ENCODE results near the gene PLEKHA7.

DNA sequence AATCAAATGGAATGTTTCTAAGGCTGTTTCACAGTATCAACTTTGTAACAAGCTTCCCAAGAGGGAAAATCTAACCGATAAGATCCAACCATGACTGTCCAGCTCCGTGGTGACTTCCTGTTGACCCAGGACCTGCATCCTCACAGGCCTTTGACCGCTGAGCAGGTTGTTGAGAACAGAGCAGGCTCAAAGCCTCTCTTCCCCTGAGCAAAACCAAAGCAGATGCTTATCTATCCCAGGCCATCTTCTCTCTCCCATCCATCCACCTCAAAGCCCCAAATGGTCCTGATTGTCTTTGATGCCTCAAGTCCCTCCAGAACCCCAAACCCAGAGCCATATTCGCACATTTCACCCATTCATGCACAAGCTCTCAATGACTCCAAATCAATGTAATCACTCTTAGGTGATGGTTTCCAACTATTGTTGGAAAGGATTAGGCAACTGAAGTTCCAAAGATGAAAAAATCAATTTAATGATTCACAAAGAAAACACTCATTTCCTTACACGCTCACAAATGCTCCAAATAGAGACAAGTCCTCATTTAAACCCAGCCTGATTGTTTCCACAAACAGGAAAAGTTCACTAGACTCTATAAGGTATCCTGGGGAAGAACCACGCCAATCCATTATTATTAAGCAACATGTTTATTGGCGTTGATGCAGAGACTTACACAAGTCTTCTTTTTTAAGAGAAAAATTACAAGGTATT lies 227.0 kb downstream of the PLEKHA7 start:
- TF ChIP-seq, protein P1, sequence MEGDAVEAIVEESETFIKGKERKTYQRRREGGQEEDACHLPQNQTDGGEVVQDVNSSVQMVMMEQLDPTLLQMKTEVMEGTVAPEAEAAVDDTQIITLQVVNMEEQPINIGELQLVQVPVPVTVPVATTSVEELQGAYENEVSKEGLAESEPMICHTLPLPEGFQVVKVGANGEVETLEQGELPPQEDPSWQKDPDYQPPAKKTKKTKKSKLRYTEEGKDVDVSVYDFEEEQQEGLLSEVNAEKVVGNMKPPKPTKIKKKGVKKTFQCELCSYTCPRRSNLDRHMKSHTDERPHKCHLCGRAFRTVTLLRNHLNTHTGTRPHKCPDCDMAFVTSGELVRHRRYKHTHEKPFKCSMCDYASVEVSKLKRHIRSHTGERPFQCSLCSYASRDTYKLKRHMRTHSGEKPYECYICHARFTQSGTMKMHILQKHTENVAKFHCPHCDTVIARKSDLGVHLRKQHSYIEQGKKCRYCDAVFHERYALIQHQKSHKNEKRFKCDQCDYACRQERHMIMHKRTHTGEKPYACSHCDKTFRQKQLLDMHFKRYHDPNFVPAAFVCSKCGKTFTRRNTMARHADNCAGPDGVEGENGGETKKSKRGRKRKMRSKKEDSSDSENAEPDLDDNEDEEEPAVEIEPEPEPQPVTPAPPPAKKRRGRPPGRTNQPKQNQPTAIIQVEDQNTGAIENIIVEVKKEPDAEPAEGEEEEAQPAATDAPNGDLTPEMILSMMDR (IDR thresholded peaks at IDR 0.05; ENCODE audit: insufficient read depth, low read length): no peak
- TF ChIP-seq, protein P2, sequence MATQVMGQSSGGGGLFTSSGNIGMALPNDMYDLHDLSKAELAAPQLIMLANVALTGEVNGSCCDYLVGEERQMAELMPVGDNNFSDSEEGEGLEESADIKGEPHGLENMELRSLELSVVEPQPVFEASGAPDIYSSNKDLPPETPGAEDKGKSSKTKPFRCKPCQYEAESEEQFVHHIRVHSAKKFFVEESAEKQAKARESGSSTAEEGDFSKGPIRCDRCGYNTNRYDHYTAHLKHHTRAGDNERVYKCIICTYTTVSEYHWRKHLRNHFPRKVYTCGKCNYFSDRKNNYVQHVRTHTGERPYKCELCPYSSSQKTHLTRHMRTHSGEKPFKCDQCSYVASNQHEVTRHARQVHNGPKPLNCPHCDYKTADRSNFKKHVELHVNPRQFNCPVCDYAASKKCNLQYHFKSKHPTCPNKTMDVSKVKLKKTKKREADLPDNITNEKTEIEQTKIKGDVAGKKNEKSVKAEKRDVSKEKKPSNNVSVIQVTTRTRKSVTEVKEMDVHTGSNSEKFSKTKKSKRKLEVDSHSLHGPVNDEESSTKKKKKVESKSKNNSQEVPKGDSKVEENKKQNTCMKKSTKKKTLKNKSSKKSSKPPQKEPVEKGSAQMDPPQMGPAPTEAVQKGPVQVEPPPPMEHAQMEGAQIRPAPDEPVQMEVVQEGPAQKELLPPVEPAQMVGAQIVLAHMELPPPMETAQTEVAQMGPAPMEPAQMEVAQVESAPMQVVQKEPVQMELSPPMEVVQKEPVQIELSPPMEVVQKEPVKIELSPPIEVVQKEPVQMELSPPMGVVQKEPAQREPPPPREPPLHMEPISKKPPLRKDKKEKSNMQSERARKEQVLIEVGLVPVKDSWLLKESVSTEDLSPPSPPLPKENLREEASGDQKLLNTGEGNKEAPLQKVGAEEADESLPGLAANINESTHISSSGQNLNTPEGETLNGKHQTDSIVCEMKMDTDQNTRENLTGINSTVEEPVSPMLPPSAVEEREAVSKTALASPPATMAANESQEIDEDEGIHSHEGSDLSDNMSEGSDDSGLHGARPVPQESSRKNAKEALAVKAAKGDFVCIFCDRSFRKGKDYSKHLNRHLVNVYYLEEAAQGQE (IDR thresholded peaks at IDR 0.05; ENCODE audit: insufficient replicate concordance, low read depth): no peak
- TF ChIP-seq POLR2AphosphoS5 (IDR thresholded peaks at IDR 0.05; ENCODE audit: low read depth) (no peak), SPI1 (IDR thresholded peaks at IDR 0.05; ENCODE audit: borderline replicate concordance, low read depth) (no peak)
